Body of pancreas (tissue), 4 donors: ENCODE data around the gene RIPK3.
"Not testable (repeated sequence)": the region's sequence is repeated elsewhere in the genome, so short reads cannot be mapped to it uniquely, and the experiment has no call there.

Experiments
- POLR2A ChIP-seq, 3 donors: fragments of 450-650 bp; IDR thresholded peaks; one replicate each; pipeline ENCODE4 v1.6.1; 2016; ENCODE audit warnings: antibody characterized with exemption in 3 of 3, mild to moderate bottlenecking in 2 of 3
- TF ChIP-seq, protein P1 (sequence below), 7 experiments: fragments of 450-650 bp in 4 of 7; fragments of 200-600 bp in 3 of 7; sonication (generic) in 3 of 7; IDR thresholded peaks; one replicate each; pipeline ENCODE4 v1.5.1; 2016 to 2019; ENCODE audit warnings: antibody characterized with exemption in 7 of 7

DNA sequence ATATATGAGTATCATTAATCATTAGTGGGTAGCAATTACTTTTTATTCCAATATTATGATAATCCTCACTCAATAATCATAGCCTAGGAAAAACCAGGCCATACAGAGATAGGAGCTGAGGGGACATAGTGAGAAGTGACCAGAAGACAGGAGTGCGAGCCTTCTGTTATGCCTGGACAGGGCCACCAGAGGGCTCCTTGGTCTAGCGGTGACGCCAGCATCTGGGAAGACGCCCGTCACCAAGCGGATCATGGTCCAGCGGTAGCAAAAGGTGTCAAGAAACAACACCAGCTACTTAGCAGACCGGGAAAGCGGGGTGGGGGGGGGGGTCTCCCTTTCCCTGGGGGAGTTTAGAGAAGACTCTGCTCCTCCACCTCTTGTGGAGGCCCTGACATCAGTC lies 11.9 kb downstream of the RIPK3 start:
- TF ChIP-seq, protein P1, sequence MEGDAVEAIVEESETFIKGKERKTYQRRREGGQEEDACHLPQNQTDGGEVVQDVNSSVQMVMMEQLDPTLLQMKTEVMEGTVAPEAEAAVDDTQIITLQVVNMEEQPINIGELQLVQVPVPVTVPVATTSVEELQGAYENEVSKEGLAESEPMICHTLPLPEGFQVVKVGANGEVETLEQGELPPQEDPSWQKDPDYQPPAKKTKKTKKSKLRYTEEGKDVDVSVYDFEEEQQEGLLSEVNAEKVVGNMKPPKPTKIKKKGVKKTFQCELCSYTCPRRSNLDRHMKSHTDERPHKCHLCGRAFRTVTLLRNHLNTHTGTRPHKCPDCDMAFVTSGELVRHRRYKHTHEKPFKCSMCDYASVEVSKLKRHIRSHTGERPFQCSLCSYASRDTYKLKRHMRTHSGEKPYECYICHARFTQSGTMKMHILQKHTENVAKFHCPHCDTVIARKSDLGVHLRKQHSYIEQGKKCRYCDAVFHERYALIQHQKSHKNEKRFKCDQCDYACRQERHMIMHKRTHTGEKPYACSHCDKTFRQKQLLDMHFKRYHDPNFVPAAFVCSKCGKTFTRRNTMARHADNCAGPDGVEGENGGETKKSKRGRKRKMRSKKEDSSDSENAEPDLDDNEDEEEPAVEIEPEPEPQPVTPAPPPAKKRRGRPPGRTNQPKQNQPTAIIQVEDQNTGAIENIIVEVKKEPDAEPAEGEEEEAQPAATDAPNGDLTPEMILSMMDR (IDR thresholded peaks at IDR 0.05): peak; percentile 26 to 80 (median 70)
- TF ChIP-seq POLR2A (IDR thresholded peaks at IDR 0.05): not testable (repeated sequence)
